Gastroesophageal sphincter (tissue), 4 donors: ENCODE results near the gene KRTAP1-1. TPM values are rescaled to one million over a fixed set of nuclear protein-coding genes. Genes with fewer than 3 reads are reported as not detected.

Source experiments
- ATAC-seq: fragments of 150-250 bp; one replicate; pipeline ENCODE4 v1.9.1; 2016; ENCODE audit warnings: mild to moderate bottlenecking, moderate library complexity
- H3K27ac ChIP-seq, 4 donors: fragments of 200-600 bp; sonication (generic) in 3 of 4; 1 replicate in 3 of 4; 2 replicates in 1 of 4; pipeline ENCODE4 v1.5.1; 2016 to 2019
- H3K27me3 ChIP-seq: fragments of 200-600 bp; sonication (generic); one replicate; pipeline ENCODE4 v1.5.1; 2019
- H3K36me3 ChIP-seq, 2 donors: fragments of 200-600 bp; sonication (generic); one replicate each; pipeline ENCODE4 v1.5.1; 2019; ENCODE audit warnings: control low read depth in 1 of 2
- H3K4me1 ChIP-seq, 3 donors: fragments of 200-600 bp; sonication (generic); 1 replicate in 2 of 3; 2 replicates in 1 of 3; pipeline ENCODE4 v1.5.1; 2016 to 2019; ENCODE audit warnings: control low read depth in 2 of 3
- H3K4me3 ChIP-seq, 2 donors: fragments of 200-600 bp; sonication (generic); one replicate each; pipeline ENCODE4 v1.5.1; 2019; ENCODE audit warnings: mild to moderate bottlenecking in 1 of 2, moderate library complexity in 1 of 2
- H3K9me3 ChIP-seq, 3 donors: fragments of 200-600 bp; sonication (generic); one replicate each; pipeline ENCODE4 v1.5.1; 2017 to 2019; ENCODE audit warnings: control low read depth in 2 of 3
- CTCF ChIP-seq, 4 experiments: fragments of 200-600 bp in 2 of 4; fragments of 450-650 bp in 2 of 4; sonication (generic) in 1 of 4; IDR thresholded peaks; one replicate each; pipeline ENCODE4 v1.5.1; 2017 to 2019; ENCODE audit warnings: antibody characterized with exemption in 4 of 4, mild to moderate bottlenecking in 2 of 4, moderate library complexity in 2 of 4
- EP300 ChIP-seq: sonication (generic); formaldehyde crosslinking; IDR thresholded peaks from one replicate; pipeline ENCODE4 v1.6.1; 2017; ENCODE audit warnings: antibody characterized with exemption, mild to moderate bottlenecking
- POLR2A ChIP-seq, 2 donors: fragments of 450-650 bp; IDR thresholded peaks; one replicate each; pipeline ENCODE4 v1.6.1; 2017; ENCODE audit warnings: antibody characterized with exemption in 2 of 2, mild to moderate bottlenecking in 2 of 2, moderate library complexity in 1 of 2
- POLR2AphosphoS5 ChIP-seq: sonication (generic); formaldehyde crosslinking; IDR thresholded peaks from one replicate; pipeline ENCODE4 v1.6.1; 2017; ENCODE audit warnings: antibody characterized with exemption
- WGBS, 2 donors: methylation state at CpG; one replicate each; pipeline ENCODE4 v1.1.5; 2018; ENCODE audit warnings: low coverage in 1 of 2; 5-methylcytosine and 5-hydroxymethylcytosine counted together
- total RNA-seq, 4 donors: library from RNA; depleted of rRNA; stranded (reverse); fragments of >200 nt; gene quantifications; one replicate each; pipeline ENCODE4 v1.1.0, GENCODE V29; 2016

Gene KRTAP1-1
- total RNA-seq, 4 donors from 2014 or later: not detected

DNA sequence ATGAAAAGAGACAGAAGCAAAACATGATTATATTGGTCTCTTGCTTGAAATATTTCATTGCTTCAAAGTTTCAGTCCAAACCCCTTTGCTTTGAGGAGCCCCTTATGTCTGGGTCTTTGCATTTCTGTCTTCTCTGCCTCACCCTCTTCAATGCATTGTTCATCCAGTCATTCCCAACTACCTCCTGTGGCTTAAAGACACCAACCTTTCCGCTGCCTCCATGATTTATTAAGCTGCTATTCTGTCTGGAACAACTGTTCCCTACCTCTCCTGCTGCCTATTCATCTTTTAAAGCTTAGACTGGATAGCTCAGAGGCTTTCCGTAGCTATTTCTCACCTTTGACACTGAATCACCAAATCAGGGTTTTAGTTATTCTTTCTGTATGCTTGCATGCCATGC is 43.9 kb downstream of the KRTAP1-1 start:
- TF ChIP-seq POLR2A (IDR thresholded peaks at IDR 0.05) (no peak), EP300 (no peak), POLR2AphosphoS5 (no peak), CTCF (IDR thresholded peaks at IDR 0.05) (no peak)
- H3K27ac ChIP-seq: no peak overlapping the region
- no peaks in the 10 kb centered on the region for H3K36me3 ChIP-seq
- peaks cover 45% of the 10 kb centered on the region for H3K27me3 ChIP-seq
- no peak overlapping the region for H3K4me3 ChIP-seq
- H3K9me3 ChIP-seq: no peaks in the 10 kb centered on the region
- no peaks in the 10 kb centered on the region for H3K4me1 ChIP-seq
- whole genome bisulfite sequencing, 2 donors: 49 to 62% methylated on average over 2 of the region's 2 CpGs
- ATAC-seq: no peak

- no peaks in the 10 kb centered on the region for H3K9me3 ChIP-seq
- TF ChIP-seq EP300 (no peak), POLR2A (IDR thresholded peaks at IDR 0.05) (no peak), CTCF (IDR thresholded peaks at IDR 0.05) (no peak), POLR2AphosphoS5 (no peak)
- ATAC-seq: no peak
- no peaks in the 10 kb centered on the region for H3K4me1 ChIP-seq
- H3K36me3 ChIP-seq: no peaks in the 10 kb centered on the region
- H3K4me3 ChIP-seq: no peak overlapping the region
- 45 to 57% methylated on average over 4 of the region's 4 CpGs for WGBS, 2 donors
- no peak overlapping the region for H3K27ac ChIP-seq
- H3K27me3 ChIP-seq: peaks cover 50% of the 10 kb centered on the region
Observed at GRCh38 chr17:40996829-40997228, 44.4 kb downstream of the KRTAP1-1 start.

DNA sequence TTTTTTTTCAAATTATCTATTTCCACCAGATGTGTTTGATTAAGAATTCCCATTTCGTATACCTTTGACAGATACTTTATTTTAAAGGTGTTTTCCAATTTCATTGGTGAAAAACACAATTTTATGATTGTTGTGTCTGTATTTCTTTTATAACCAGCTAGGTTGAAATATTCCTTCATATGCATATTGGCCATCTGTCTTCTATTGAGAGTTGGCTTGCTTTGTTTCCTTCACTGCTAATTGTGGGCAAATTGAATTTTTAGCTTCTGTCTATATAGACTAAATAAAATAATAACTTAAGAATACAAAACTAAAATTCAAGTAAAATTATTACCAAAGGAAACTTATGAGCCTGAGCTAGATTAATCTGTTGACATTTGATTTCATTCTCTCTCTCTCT is 46.1 kb downstream of the KRTAP1-1 start:
- TF ChIP-seq CTCF (IDR thresholded peaks at IDR 0.05) (no peak), EP300 (no peak), POLR2A (IDR thresholded peaks at IDR 0.05) (no peak), POLR2AphosphoS5 (no peak)
- WGBS, 2 donors: 40 to 63% methylated on average over 1 of the region's 1 CpG
- ATAC-seq: no peak
- H3K27ac ChIP-seq: no peak overlapping the region
- no peaks in the 10 kb centered on the region for H3K4me1 ChIP-seq
- no peak overlapping the region for H3K4me3 ChIP-seq
- H3K36me3 ChIP-seq: no peaks in the 10 kb centered on the region
- peaks cover 53% of the 10 kb centered on the region for H3K27me3 ChIP-seq
- H3K9me3 ChIP-seq: no peaks in the 10 kb centered on the region

GRCh38 chr17:40993839-40994238 is 47.4 kb downstream of the KRTAP1-1 start, which contains the start of gene KRTAP3-3:
TSS of gene KRTAP3-3 (minus strand) at chr17:40994164. CDS start at chr17:40994097, 67 bp downstream.
- WGBS, 2 donors: 15 to 58% methylated on average over 3 to 4 of the region's 4 CpGs
- Histone ChIP-seq H3K9me3 (no peaks in the 10 kb centered on the region), H3K4me3 (no peak within 1 kb of the TSS), H3K27me3 (peaks cover 41% of the 10 kb centered on the region), H3K36me3 (no peaks in the 10 kb centered on the region), H3K4me1 (no peaks in the 10 kb centered on the region), H3K27ac (no peak within 1 kb of the TSS)
- no peak for TF ChIP-seq POLR2A (IDR thresholded peaks at IDR 0.05)
- ATAC-seq: no peak

DNA sequence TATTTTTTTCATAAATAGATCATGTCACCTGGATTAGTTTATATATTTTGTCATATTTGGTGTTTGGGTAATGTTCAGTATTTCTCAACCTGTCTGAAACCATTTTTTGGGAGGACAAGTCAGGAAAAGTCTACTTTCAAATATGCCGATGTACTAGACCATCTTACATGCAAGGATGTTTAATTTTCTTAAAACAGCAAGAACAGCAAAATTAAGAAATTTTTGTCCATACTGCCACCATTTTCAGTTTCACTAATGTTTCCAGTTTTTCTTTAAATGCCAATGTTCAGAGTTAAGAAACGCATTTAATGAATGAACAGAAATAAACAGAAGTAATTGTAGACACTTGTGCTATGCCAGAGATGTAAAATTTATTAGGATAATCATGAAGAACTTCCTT is 48.2 kb downstream of the KRTAP1-1 start:
- Histone ChIP-seq H3K4me3 (no peak overlapping the region), H3K27me3 (peaks cover 41% of the 10 kb centered on the region), H3K4me1 (no peaks in the 10 kb centered on the region), H3K27ac (no peak overlapping the region), H3K9me3 (no peaks in the 10 kb centered on the region), H3K36me3 (no peaks in the 10 kb centered on the region)
- no peak for ATAC-seq
- WGBS, 2 donors: 75 to 85% methylated on average over 2 of the region's 2 CpGs
- no peak for TF ChIP-seq CTCF (IDR thresholded peaks at IDR 0.05)
- TF ChIP-seq POLR2AphosphoS5: no peak
- no peak for TF ChIP-seq EP300
- TF ChIP-seq POLR2A (IDR thresholded peaks at IDR 0.05): no peak
